H54 (cell line): ENCODE results near the gene KRT3.

Experiments
- DNase-seq: peaks from one replicate; pipeline ENCODE4 v3.0.0; 2011; ENCODE audit warnings: low spot score, mixed read lengths; ENCODE audit not compliant: insufficient read length
- FAIRE-seq: peaks from 3 replicates; lab custom pipeline; 2011; peaks lifted over from hg19 to GRCh38; lab: Jason Lieb, UNC
- POLR2A ChIP-seq: IDR thresholded peaks from 2 replicates; pipeline ENCODE4 v1.6.1; 2011; ENCODE audit warnings: low read depth, mild to moderate bottlenecking, low read length

Gene KRT3

GRCh38 chr12:52832985-52833905, 37.3 kb upstream of the KRT3 start:
- no peak for FAIRE-seq
- DNase-seq: no peak
- TF ChIP-seq POLR2A: no peak

- FAIRE-seq (no peak), DNase-seq (no peak)
- TF ChIP-seq POLR2A: no peak
Observed at GRCh38 chr12:52832451-52832850, 36.5 kb upstream of the KRT3 start.

GRCh38 chr12:52831251-52831650, 35.3 kb upstream of the KRT3 start:
- no peak for TF ChIP-seq POLR2A
- FAIRE-seq: no peak

GRCh38 chr12:52829986-52830770, 34.3 kb upstream of the KRT3 start:
- FAIRE-seq (no peak), DNase-seq (no peak)
- TF ChIP-seq POLR2A: no peak

More at GRCh38 chr12:52831251-52831650, 35.3 kb upstream of the KRT3 start:
- DNase-seq: no peak

GRCh38 chr12:52828591-52829021, 32.7 kb upstream of the KRT3 start:
- no peak for TF ChIP-seq POLR2A
- DNase-seq (no peak), FAIRE-seq (no peak)

GRCh38 chr12:52828156-52828555, 32.2 kb upstream of the KRT3 start:
- DNase-seq (no peak), FAIRE-seq (no peak)
- TF ChIP-seq POLR2A: no peak

GRCh38 chr12:52827499-52828090, 31.7 kb upstream of the KRT3 start:
- no peak for FAIRE-seq
- TF ChIP-seq POLR2A: no peak
- DNase-seq: no peak

- DNase-seq (no peak), FAIRE-seq (no peak)
- no peak for TF ChIP-seq POLR2A
Observed at GRCh38 chr12:52826611-52827498, 30.9 kb upstream of the KRT3 start.

GRCh38 chr12:52825961-52826360, 30.0 kb upstream of the KRT3 start:
- FAIRE-seq: no peak
- TF ChIP-seq POLR2A: no peak

GRCh38 chr12:52824741-52825410, 29.0 kb upstream of the KRT3 start:
- DNase-seq (no peak), FAIRE-seq (no peak)
- no peak for TF ChIP-seq POLR2A

More at GRCh38 chr12:52825961-52826360, 30.0 kb upstream of the KRT3 start:
- DNase-seq: no peak

- DNase-seq: no peak
- no peak for TF ChIP-seq POLR2A
- no peak for FAIRE-seq
Observed at GRCh38 chr12:52823761-52824450, 28.0 kb upstream of the KRT3 start.
